ENCODE results near the gene EPHA5.

The EPHA5 gene

GRCh38 chr4:65670331-65671031 is at the start of gene EPHA5:
Gene EPHA5, minus strand, starts transcription at chr4:65670489. Its CDS starts 747 bp downstream, at chr4:65669742.
- no peak for DNase-seq (ENCODE audit: low read depth in 1 of 2, low spot score in 1 of 2)

- DNase-seq (ENCODE audit: low read depth in 1 of 2, low spot score in 1 of 2), result no peak
Observed at GRCh38 chr4:65719635-65720034, 49.3 kb upstream of the EPHA5 start.

- DNase-seq (ENCODE audit: low read depth in 1 of 2, low spot score in 1 of 2), result no peak
Observed at GRCh38 chr4:65698631-65699030, 28.3 kb upstream of the EPHA5 start.

GRCh38 chr4:65696436-65696835 is 26.1 kb upstream of the EPHA5 start:
- DNase-seq (ENCODE audit: low read depth in 1 of 2, low spot score in 1 of 2), result no peak

- DNase-seq (ENCODE audit: low read depth in 1 of 2, low spot score in 1 of 2), result no peak
Observed at GRCh38 chr4:65671372-65671771, 1.1 kb upstream of the EPHA5 start.

GRCh38 chr4:65670020-65670330 is 314 bp downstream of the EPHA5 start:
- no peak for DNase-seq (ENCODE audit: low read depth in 1 of 2, low spot score in 1 of 2)

GRCh38 chr4:65669111-65670019 is 924 bp downstream of the EPHA5 start:
- DNase-seq (ENCODE audit: low read depth in 1 of 2, low spot score in 1 of 2), result no peak

GRCh38 chr4:65668201-65669089 is 1.8 kb downstream of the EPHA5 start:
- DNase-seq (ENCODE audit: low read depth in 1 of 2, low spot score in 1 of 2), result no peak

GRCh38 chr4:65667506-65668041 is 2.7 kb downstream of the EPHA5 start:
- no peak for DNase-seq (ENCODE audit: low read depth in 1 of 2, low spot score in 1 of 2)

- DNase-seq (ENCODE audit: low read depth in 1 of 2, low spot score in 1 of 2), result no peak
Observed at GRCh38 chr4:65665771-65666523, 4.3 kb downstream of the EPHA5 start.

GRCh38 chr4:65661471-65661870 is 8.8 kb downstream of the EPHA5 start:
- no peak for DNase-seq (ENCODE audit: low read depth in 1 of 2, low spot score in 1 of 2)

GRCh38 chr4:65658117-65658516 is 12.2 kb downstream of the EPHA5 start:
- no peak for DNase-seq (ENCODE audit: low read depth in 1 of 2, low spot score in 1 of 2)

GRCh38 chr4:65656008-65656407 is 14.3 kb downstream of the EPHA5 start:
- no peak for DNase-seq (ENCODE audit: low read depth in 1 of 2, low spot score in 1 of 2)

- DNase-seq (ENCODE audit: low read depth in 1 of 2, low spot score in 1 of 2), result no peak
Observed at GRCh38 chr4:65654976-65655375, 15.3 kb downstream of the EPHA5 start.

GRCh38 chr4:65653740-65654361 is 16.4 kb downstream of the EPHA5 start:
- DNase-seq (ENCODE audit: low read depth in 1 of 2, low spot score in 1 of 2), result no peak

GRCh38 chr4:65651751-65652150 is 18.5 kb downstream of the EPHA5 start:
- DNase-seq (ENCODE audit: low read depth in 1 of 2, low spot score in 1 of 2), result no peak

- no peak for DNase-seq (ENCODE audit: low read depth in 1 of 2, low spot score in 1 of 2)
Observed at GRCh38 chr4:65651031-65651430, 19.3 kb downstream of the EPHA5 start.

GRCh38 chr4:65646136-65646535 is 24.2 kb downstream of the EPHA5 start:
- DNase-seq (ENCODE audit: low read depth in 1 of 2, low spot score in 1 of 2), result no peak

- DNase-seq (ENCODE audit: low read depth in 1 of 2, low spot score in 1 of 2), result no peak
Observed at GRCh38 chr4:65645185-65645584, 25.1 kb downstream of the EPHA5 start.
